Loucy (cell line): Measurements from ENCODE around the gene SIL1.
"Not testable (repeated sequence)": the region's sequence is repeated elsewhere in the genome, so short reads cannot be mapped to it uniquely, and the experiment has no call there.

Source experiments
- H2AFZ ChIP-seq: fragments of 200-600 bp; sonication (generic); 2 replicates; pipeline ENCODE4 v1.6.0; 2016; ENCODE audit warnings: antibody characterized with exemption, mild to moderate bottlenecking, low read length, moderate library complexity
- H3F3A ChIP-seq: fragments of 200-600 bp; 2 replicates; pipeline ENCODE4 v1.6.0; 2016; ENCODE audit warnings: antibody characterized with exemption, low read depth, mild to moderate bottlenecking
- H3K27me3 ChIP-seq: fragments of 200-600 bp; sonication (generic); 2 replicates; pipeline ENCODE4 v1.6.1; 2014; ENCODE audit warnings: low read length, mild to moderate bottlenecking; ENCODE audit not compliant: insufficient read depth, poor library complexity, severe bottlenecking
- H3K36me3 ChIP-seq: fragments of 200-600 bp; sonication (generic); 2 replicates; pipeline ENCODE4 v1.6.1; 2016; ENCODE audit warnings: low read length; ENCODE audit not compliant: insufficient read depth
- H3K4me1 ChIP-seq: fragments of 200-600 bp; sonication (generic); 2 replicates; pipeline ENCODE4 v1.5.1; 2014; ENCODE audit warnings: low read length, mild to moderate bottlenecking; ENCODE audit not compliant: insufficient read depth, poor library complexity, severe bottlenecking
- H3K4me2 ChIP-seq: fragments of 200-600 bp; sonication (generic); 2 replicates; pipeline ENCODE4 v1.6.0; 2014; ENCODE audit warnings: antibody characterized with exemption, low read length, low read depth, mild to moderate bottlenecking; ENCODE audit not compliant: poor library complexity, severe bottlenecking
- H3K4me3 ChIP-seq: fragments of 200-600 bp; sonication (generic); 2 replicates; pipeline ENCODE4 v1.5.1; 2014; ENCODE audit warnings: low read length, mild to moderate bottlenecking, mixed read lengths; ENCODE audit not compliant: poor library complexity, severe bottlenecking
- H3K79me2 ChIP-seq: fragments of 200-600 bp; sonication (generic); 2 replicates; pipeline ENCODE4 v1.6.1; 2014; ENCODE audit warnings: low read length; ENCODE audit not compliant: insufficient read depth
- H3K9ac ChIP-seq: fragments of 200-600 bp; sonication (generic); 2 replicates; pipeline ENCODE4 v1.6.0; 2014; ENCODE audit warnings: mild to moderate bottlenecking, low read depth, low read length, moderate library complexity; ENCODE audit not compliant: poor library complexity, severe bottlenecking
- H3K9me2 ChIP-seq: fragments of 200-600 bp; sonication (generic); replicated peaks from 2 replicates; pipeline ENCODE4 v1.6.1; 2016; ENCODE audit warnings: low read depth, low read length, mixed read lengths
- H3K9me3 ChIP-seq: fragments of 200-600 bp; sonication (generic); 2 replicates; pipeline ENCODE4 v1.6.1; 2014; ENCODE audit warnings: mild to moderate bottlenecking, antibody characterized with exemption, low read length, low read depth; ENCODE audit not compliant: insufficient read depth
- H4K20me1 ChIP-seq: fragments of 200-600 bp; sonication (generic); 2 replicates; pipeline ENCODE4 v1.6.0; 2014; ENCODE audit warnings: antibody characterized with exemption, low read length, mild to moderate bottlenecking; ENCODE audit not compliant: insufficient read depth, poor library complexity, severe bottlenecking
- EZH2phosphoT487 ChIP-seq: fragments of 200-600 bp; IDR thresholded peaks from 2 replicates; pipeline ENCODE4 v1.6.1; 2018; ENCODE audit warnings: antibody characterized with exemption, mild to moderate bottlenecking, moderate library complexity, borderline replicate concordance
- TF ChIP-seq, protein P1 (sequence below): fragments of 200-600 bp; sonication (generic); conservative IDR thresholded peaks from 2 replicates; pipeline ENCODE4 v1.5.1; 2014; ENCODE audit warnings: mild to moderate bottlenecking, antibody characterized with exemption, low read length

Gene SIL1

DNA sequence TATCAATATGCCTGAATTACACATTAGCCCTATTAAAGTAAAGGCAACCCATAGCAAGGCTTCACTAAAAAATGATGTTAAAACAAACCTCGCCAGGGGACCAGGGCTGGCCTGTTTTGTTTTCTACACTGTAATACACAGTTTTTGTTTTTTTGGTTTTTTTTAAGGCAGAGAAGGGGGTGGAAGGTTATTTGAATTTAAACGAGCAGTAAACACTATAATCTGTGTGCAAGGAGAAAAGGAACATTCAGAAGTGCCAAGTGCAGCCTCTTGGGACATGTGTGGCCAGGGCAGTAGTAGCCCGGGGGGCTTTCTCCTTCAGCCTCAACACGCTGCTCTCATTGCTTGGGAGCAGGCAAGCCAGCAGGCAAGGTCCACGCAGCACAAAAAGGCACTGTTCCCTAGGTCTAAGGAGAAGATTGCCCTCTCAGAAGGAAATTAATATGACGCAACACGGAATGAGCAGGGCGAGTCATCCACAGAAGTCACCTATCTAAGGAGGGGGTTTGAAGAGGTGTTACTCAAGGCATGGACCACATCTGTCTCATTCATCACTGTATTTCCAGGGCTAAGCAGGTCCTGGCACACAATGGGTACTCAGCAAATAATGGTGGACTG is 16.2 kb downstream of the SIL1 start:
- Histone ChIP-seq H3K9me2 (no peaks in the 10 kb centered on the region), H3K4me3 (no peak overlapping the region), H3K36me3 (no peaks in the 10 kb centered on the region), H3K27me3 (no peaks in the 10 kb centered on the region), H3K9me3 (no peaks in the 10 kb centered on the region), H3K79me2 (no peaks in the 10 kb centered on the region; the same call in 1 of the 2 replicates), H3K9ac (no peak overlapping the region), H4K20me1 (no peaks in the 10 kb centered on the region), H3K4me2 (no peak overlapping the region), H3F3A (no peaks in the 10 kb centered on the region), H2AFZ (no peak overlapping the region), H3K4me1 (peaks cover 35% of the 10 kb centered on the region)
- no peak for TF ChIP-seq EZH2phosphoT487
- TF ChIP-seq, protein P1, sequence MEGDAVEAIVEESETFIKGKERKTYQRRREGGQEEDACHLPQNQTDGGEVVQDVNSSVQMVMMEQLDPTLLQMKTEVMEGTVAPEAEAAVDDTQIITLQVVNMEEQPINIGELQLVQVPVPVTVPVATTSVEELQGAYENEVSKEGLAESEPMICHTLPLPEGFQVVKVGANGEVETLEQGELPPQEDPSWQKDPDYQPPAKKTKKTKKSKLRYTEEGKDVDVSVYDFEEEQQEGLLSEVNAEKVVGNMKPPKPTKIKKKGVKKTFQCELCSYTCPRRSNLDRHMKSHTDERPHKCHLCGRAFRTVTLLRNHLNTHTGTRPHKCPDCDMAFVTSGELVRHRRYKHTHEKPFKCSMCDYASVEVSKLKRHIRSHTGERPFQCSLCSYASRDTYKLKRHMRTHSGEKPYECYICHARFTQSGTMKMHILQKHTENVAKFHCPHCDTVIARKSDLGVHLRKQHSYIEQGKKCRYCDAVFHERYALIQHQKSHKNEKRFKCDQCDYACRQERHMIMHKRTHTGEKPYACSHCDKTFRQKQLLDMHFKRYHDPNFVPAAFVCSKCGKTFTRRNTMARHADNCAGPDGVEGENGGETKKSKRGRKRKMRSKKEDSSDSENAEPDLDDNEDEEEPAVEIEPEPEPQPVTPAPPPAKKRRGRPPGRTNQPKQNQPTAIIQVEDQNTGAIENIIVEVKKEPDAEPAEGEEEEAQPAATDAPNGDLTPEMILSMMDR = no peak

DNA sequence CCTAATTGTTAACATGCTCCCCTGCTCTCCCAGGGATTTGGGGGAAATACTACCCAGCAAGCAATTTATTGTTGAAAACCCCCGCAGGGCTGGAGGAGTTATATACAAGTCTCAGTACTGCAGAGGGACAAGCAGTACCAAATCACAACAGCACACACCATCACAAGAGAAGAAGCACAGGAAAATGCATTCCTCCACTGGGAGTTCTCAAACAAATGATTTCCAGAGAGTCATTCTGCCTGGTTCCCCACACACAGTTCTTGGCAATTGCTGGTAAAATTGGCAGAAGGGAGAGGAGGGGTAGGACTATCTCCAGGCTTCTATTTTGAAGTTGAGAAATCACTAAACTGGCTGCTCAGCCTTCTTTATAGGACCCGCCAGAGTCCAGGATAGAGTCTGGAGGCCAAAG is 16.8 kb downstream of the SIL1 start:
- Histone ChIP-seq H3K4me1 (peaks cover 30% of the 10 kb centered on the region), H3K4me2 (no peak overlapping the region)
- TF ChIP-seq, protein P1 = no peak
- no peak for TF ChIP-seq EZH2phosphoT487

DNA sequence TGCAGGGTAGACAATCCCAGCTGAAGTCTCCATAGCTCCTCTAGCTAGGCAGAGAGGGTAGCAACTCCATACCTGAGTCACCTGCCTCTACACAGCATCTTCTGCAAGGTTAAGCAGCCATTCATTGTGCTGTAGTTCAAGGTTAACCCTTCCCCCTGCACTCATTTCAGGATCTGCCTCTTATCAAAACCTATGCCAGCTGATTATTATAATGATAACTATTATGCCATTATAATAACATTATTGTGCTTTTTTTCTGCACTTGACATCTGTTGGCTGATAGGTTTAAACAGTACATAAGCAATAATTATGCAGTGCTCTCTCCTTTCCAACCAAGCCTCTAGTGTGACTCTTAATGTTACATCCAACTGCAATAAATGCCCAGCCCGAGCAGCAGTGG is 17.3 kb downstream of the SIL1 start:
- H3K4me1 ChIP-seq = peaks cover 25% of the 10 kb centered on the region
- no peak overlapping the region for H3K4me3 ChIP-seq
- no peak overlapping the region for H2AFZ ChIP-seq
- no peak overlapping the region for H3K4me2 ChIP-seq
- H3F3A ChIP-seq = no peaks in the 10 kb centered on the region
- H3K9me3 ChIP-seq = no peaks in the 10 kb centered on the region
- no peaks in the 10 kb centered on the region for H3K9me2 ChIP-seq
- no peaks in the 10 kb centered on the region; the same call in 1 of the 2 replicates for H3K79me2 ChIP-seq
- no peaks in the 10 kb centered on the region for H3K27me3 ChIP-seq
- no peak overlapping the region for H3K9ac ChIP-seq
- TF ChIP-seq, protein P1 = no peak
- no peak for TF ChIP-seq EZH2phosphoT487
- H4K20me1 ChIP-seq = no peaks in the 10 kb centered on the region
- no peaks in the 10 kb centered on the region for H3K36me3 ChIP-seq

More for the DNA sequence above, 16.8 kb downstream of the SIL1 start:
- no peak overlapping the region for H2AFZ ChIP-seq
- H3K9me2 ChIP-seq = no peaks in the 10 kb centered on the region
- H3K9ac ChIP-seq = no peak overlapping the region
- no peaks in the 10 kb centered on the region for H4K20me1 ChIP-seq
- no peaks in the 10 kb centered on the region for H3K36me3 ChIP-seq
- no peaks in the 10 kb centered on the region for H3K27me3 ChIP-seq
- H3K4me3 ChIP-seq = no peak overlapping the region
- no peaks in the 10 kb centered on the region for H3F3A ChIP-seq
- H3K79me2 ChIP-seq = no peaks in the 10 kb centered on the region; the same call in 1 of the 2 replicates
- H3K9me3 ChIP-seq = no peaks in the 10 kb centered on the region

DNA sequence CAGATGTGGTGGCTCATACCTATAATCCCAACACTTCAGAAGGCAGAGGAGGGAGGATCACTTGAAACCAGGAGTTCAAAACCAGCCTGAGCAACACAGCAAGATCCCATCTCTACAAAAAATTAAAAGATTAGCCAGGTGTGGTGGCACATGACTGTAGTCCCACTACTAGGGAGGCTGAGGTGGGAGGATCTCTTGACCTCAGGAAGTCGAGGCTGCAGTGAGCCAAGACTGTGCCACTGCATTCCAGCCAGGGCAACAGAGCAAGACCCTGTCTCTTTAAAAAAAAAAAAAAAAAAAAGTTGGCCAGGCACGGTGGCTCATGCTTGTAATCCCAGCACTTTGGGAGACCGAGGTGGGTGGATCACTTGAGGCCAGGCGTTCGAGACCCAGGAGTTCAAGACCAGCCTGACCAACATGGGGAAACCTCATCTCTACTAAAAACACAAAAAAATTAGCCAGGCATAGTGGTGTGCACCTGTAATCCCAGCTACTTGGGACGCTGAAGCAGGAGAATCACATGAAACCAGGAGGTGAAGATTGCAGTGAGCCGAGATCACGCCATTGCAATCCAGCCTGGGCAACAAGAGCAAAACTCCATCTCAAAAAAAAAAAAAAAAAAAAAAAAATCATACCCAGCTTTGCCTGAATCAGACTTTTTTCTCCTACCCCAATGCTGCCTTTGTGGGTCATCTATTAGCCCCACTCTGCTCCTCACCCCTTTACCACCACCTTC is 18.2 kb downstream of the SIL1 start:
- peaks cover 20% of the 10 kb centered on the region for H3K4me1 ChIP-seq
- H3K9me2 ChIP-seq, H3K79me2 ChIP-seq, H2AFZ ChIP-seq, H3K9ac ChIP-seq, H3K9me3 ChIP-seq, H3K4me2 ChIP-seq, H3K36me3 ChIP-seq, H4K20me1 ChIP-seq, H3F3A ChIP-seq, H3K27me3 ChIP-seq, H3K4me3 ChIP-seq: not testable (repeated sequence)
